GM21737 (cell line): Measurements from ENCODE around the gene DNAJB6.

Experiments used
- ATAC-seq: cut with Tn5 transposase; IDR thresholded peaks from one replicate; pipeline ENCODE4 v1.9.1; 2021; ENCODE audit warnings: mild to moderate bottlenecking, moderate library complexity; ENCODE audit not compliant: unreplicated experiment

The DNAJB6 gene

DNA sequence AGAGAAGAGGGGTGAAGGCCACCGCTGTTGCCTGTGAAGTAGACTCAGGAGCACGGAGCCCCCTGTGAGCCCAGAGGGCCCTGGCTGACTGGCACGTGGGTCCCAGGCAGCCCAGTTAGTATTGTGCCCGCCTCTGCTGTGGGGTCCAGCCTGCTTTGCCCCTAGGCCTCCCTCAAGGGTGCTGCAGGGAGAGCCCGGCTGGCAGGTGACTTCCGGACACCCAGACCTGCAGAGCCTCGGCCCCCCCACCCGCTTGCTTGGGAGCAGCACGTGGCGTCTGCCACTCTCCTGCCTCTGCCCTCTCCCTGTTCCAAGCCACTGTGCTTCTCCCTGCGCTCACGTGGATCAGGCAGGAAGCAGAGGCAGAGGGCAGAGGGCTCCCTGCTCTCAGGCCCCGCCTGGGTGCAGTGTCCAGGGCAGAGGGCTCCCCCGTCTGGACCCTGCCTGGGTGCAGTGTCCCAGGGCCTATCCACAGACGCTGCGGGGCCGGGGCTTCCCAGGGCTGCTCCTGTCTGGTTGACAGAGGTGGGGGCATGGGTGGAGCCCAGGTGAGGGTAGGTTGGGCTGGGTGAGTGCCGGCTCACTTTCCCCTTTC is 88.4 kb downstream of the DNAJB6 start:
- ATAC-seq: no peak

DNA sequence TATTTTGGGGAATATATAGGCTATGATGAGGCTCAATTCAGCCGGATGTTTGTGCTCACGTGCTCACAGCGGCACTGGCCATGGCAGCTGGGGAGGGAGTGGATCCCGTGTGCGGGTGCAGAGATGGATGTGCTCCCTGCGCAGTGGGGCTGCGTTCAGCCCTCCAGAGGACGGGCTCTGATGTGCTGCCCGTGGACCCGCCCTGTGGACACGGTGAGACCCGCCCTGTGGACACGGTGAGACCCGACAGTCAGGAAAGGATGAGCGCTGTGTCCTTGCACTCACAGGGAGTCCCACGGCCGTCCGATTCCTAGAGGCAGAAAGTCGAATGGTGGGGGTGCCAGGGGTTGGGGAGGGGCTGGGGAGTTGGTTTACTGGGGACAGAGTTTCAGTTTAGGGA is 89.0 kb downstream of the DNAJB6 start:
- ATAC-seq: no peak

DNA sequence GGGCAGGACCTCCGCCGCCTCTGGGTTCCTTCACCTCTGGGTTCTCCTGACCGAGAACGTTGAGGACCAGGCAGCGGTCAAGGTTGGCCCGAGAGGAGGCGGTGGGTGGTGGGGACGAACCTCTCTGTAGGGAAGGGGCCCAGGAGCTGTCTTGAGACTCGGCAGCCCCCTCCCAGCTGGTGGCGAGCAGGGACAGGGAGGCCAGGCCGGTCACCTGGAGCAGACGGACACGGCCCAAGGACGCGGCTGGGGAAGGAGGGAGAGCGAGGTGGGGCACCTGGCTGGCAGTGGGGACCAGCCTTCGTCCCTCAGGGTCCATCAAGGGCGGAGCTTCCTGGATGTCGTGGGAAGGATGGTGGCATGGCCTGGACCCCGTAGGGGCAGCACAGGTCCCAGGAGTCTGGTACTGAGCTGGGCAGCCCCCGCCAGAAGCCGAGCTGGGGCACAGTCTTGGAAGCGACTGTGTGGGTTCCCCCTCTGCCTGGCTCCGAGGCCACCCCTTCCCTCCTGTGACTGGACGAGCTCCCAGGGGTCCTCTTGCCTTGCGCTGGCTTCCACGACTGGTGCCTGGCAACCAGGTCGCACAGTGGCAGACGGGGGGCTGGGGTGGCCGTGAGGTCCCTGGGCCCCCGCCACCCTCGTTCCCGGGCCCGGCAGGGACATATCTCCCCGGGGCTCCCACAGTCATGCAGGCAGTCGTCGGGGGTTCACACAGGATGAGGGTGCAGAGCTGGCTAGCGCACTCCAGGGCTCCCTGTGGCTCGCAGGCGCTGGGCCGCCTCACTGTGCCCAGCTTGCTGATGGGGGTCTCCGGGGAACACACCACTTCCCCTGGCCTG is 89.9 kb downstream of the DNAJB6 start:
- no peak for ATAC-seq

DNA sequence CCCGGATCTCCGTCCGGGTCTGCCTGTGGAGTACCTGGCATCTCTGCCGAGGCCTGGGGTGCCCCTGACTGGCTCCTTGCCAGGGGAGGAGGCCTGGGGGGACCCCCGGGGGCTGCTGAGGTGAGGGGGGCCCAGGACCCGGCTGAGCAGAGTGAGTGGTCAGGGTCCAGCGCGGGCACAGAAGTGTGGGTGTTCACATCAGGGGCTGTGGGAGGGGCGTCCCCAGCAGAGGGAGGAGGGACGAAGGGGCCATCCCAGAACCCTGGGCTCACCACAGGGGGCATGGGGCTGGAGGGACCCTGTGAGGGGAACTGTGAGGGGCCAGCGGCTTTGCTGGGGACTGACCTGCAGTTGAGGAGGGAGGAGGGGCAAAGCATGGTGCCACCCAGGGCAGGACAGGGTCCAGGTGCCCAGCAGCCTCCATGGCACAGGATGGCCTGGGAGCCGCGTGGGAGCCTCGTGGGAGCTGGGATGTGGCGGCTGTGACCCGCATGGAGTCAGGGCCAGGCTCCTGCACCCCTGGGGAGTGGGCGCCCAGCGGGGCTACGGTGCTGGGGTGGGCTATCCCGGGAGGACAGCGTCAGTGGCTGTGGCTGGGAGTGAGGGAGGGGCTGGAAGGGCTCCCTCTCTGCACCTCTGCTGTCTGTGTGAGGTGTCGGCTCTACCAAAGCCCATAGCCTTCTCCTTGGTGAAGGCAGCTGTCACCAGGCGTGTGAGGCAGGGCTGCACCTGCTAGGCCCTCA is 91.2 kb downstream of the DNAJB6 start:
- no peak for ATAC-seq

DNA sequence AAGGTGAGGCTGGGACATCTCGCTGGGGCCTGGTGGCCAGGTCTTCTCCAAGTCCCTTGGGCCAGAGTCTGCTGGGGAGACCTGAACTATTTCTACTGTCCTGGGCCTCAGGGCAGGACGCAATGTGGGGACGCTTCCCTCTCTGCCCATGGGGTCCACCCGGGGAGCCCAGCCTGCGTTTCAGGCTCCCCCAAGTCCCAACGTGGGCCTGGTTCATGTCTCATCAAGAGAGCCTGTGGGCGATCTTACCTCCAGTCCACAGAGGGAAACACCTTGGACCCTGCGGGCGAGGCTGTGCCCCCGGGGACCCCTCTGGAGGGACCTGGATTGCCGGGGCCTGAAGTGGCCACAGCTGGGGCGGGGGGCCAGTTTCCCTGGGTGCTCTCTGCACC is 91.7 kb downstream of the DNAJB6 start:
- ATAC-seq: no peak

DNA sequence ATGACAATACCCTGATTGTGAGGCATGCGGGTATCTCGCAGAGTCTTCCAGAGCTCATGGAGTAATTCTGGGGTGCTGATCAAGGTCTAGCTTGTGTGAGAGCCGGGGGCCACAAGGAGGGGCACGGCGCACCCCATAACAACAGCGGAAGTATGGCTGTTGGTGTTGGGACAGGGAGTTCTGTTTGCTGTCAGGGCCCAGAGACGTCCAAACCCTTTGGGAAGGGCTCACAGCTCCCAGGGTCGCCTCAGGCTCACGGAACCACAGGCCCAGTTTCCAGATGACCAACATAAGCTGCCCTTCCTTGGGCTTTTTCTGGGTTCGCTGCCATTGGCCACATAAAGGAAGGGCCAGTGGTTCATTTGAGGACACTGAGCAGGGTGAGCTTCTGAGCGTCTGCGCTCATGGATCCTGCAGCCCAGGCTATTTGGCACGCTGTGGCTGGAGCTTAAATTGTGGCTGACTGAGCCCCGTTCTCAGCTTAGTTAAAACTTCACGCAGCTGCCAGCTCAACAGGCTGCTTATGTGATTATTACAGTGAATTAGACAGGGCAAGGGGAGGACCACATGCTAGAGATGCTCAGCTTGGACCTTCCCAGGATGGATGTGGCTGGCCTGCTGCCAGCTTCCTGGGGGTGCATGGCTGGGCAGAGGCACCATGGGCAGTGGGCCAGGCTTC is 92.3 kb downstream of the DNAJB6 start:
- no peak for ATAC-seq

DNA sequence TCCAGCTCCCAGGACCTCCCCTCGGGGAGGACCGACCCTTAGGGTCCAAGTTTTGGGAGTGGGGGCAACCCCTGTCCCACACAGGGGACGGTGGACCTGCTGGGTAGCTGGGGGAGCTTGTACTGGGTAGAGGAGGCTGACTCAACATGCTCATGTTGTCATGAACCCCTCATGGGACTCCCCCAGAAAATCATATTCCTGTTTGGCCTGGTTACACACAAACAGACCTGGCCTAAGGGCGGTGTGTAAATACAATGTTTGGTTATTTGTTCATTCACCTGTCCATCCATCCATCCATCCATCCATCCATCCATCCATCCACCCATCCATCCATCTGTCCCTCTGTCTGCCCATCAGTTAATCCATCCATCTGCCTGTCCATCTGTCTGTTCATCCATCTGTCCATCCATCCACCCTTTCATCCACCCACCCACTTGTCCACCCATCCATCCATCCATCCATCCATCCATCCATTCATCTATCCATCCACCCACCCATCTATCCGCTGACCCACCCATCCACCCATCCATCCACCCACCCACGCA is 92.9 kb downstream of the DNAJB6 start:
- ATAC-seq: no peak

DNA sequence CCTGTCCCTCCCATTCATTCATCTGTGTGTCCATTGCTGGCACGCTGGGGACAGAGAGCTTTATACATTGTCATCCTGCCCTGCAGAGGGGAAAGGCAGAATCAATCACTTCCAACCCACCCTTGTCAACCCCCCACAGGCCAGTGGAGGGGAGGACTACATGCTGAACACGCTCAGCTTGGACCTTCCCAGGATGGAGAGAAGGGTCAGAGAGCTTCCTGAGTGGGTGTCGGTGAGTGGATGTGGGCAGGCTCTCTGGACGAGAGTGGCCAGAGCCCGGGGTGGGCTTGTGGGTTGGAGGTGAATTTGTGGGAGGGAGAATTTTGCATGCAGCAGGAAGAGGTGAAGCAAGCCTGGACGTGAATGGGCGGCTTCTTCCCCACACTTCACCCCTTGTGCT is 93.9 kb downstream of the DNAJB6 start:
- ATAC-seq: no peak

DNA sequence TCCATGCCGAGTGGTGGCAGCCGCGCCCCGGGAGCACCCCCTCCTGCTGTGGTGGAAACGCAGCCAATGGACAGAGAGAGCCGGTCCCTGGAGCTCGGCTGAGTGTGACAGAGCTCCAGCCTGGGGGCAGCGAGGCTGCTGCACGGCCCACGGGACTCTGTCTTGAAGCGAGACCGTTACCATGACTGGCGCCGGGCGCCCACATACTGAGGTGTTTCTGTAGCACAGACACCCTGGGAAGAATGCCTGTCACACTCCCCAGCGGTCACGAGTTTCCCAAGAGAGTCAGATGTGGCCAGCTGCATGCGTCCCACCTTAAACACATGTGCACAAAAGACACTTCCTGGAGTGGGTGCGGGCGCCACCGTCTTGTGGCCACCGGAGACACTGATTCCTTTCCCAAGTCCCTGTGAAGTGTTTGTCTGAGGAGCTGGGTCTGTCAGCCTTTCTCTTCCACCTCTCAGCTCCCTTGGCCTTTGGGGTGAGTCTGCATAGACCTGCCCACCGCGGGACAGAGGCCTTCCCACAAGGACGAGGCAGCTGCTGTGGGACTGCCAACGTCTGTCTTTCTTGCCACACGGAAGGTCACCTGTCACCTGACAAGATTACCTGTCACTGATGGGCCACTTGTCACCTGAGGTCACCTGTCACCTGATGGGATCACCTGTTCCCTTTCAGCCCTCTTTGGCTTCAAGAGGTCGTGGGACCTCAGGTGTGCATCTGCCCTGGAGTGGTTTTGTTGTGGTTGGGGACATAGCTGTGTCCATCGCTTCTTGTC is 94.6 kb downstream of the DNAJB6 start:
- no peak for ATAC-seq

DNA sequence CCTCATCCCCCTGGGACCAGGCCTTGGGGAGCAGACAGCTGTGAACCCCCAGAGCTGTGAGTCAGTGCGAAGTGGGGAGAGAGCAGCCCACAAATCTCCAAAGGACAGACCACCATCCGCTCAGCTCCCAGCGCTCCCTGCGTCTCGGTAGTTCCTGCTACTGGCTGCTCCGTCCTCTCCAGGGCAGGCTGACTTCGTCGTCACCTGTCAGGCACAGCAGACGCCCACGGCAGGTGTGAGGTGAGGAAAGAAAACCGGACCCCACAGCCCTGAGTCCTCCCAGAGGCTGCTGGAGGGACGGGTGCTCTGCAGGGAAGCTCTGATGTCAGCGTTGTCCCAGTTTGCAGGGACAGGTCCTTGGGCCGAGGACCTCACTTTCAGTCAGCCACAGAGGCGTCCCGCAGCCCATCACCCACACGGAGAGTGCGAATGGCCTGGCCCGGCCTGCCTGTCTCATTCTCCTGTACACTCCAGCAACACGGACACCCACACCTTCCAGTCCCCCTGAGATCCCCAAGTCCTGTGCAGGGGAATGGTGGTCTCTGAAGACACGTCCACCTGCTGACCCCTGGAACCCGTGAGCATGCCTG is 95.2 kb downstream of the DNAJB6 start:
- no peak for ATAC-seq

DNA sequence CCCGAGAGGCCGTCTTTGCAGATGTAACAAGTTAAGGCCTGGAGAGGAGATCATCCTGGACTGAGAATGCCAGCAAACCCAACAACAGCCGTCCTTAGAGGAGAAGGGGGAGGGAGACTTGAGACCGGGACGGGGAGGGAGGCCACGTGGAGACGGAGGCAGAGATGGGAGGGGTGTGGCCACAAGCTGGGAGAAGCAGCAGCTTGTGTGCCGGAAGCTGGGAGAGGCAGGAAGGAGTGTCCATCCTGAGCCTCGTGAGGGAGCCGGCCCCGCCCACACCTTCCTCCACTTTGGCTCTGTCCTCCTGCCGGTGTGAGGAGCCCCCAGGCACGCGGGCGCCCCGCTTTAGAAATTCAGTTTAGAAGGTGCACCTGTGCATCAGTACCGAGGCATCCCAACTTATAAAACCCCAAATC is 95.7 kb downstream of the DNAJB6 start:
- no peak for ATAC-seq

DNA sequence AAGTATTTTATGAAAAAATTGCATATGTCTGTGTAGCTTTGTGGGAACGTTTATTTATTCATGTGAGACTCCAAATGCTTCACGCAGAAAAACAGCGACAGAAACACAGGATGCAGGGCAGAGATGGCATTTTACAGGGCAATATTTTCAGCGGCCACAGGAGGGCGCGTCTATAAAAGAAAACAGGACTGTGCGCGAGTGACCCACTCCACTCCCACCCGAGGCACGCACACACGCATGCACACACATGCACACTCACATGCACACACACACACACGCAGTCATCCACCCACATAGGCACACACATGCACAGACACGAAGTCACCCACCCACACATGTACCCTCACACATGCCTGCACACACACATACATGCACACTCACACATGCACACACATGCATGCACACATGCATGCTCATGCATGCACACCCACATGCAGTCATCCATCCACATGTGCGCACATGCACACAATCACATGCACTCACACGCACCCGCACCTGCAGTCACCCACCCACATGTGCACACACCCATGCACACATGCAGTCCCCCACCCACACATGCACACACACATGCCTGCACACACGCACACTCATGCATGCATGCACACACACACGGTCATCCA is 96.3 kb downstream of the DNAJB6 start:
- ATAC-seq: no peak

DNA sequence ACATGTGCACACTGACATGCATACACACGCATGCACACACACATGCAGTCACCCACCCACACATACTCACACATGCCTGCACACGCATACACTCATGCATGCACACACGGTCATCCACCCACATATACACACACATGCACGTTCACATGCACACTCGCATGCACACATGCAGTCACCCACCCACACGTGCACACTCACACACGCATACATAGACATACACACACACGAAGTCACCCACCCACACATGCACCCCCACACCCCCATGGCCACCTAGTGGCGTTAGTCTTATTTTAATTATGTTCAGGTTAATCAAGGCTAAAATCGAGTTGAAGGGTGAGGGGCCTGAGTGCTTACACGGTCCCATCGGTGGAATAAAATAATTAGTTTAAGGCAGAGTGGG is 96.8 kb downstream of the DNAJB6 start:
- ATAC-seq: no peak

DNA sequence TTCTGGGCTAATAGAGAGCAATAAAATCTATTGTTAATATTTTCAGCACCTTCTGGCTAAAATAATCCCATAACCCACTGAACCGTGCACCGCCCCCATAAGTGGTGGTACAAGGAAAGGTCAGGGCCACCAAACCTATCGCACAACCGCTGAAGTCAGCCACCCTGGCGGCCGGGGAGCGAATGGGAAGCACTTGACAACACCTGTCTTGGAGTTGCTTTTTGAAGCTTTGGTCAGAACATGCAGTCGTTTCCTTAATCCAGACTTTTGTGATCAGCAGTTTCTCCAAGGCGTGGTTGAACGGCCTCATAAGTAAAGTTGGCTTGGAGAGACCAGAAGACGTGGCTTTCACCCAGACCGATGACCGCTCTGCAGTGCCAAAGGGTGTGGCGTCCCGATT is 97.4 kb downstream of the DNAJB6 start:
- no peak for ATAC-seq

DNA sequence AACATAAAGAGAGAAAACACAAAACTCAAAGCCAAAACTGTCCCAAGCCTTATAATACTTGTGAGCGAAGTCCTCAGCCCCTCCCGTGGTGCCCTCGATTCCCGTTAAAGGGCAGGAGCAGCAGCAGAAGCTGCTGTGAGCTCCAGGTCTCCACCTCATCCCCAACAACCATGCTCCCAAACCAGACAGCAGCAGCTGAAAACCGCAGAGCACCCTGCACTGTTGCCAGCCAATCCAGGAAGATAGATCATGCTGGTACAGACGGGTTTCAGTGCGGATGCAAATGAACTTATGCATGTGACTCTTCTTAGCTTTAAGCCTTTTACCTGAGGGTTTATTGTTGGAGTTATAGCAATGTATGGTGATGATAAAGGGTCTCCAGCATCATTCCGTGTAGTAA is 97.9 kb downstream of the DNAJB6 start:
- ATAC-seq: no peak

DNA sequence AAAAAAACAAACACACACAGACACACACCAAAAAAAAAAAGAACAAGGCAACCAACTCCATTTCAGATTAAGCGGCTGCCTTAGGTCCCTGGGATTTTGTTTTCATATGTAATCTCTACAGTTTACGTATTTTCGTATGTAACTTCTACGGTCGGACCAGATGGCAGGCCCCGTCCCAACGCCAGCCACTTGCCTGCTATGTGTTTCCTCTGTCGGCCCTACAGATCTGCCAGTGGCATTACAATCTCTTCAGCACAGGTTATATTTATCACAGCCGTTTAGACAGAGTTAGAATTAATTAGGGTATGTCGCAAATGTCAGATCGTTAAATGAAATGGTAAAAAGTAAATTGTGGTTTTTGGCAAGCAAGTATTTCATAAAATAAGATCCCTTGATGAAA is 99.3 kb downstream of the DNAJB6 start:
- no peak for ATAC-seq

DNA sequence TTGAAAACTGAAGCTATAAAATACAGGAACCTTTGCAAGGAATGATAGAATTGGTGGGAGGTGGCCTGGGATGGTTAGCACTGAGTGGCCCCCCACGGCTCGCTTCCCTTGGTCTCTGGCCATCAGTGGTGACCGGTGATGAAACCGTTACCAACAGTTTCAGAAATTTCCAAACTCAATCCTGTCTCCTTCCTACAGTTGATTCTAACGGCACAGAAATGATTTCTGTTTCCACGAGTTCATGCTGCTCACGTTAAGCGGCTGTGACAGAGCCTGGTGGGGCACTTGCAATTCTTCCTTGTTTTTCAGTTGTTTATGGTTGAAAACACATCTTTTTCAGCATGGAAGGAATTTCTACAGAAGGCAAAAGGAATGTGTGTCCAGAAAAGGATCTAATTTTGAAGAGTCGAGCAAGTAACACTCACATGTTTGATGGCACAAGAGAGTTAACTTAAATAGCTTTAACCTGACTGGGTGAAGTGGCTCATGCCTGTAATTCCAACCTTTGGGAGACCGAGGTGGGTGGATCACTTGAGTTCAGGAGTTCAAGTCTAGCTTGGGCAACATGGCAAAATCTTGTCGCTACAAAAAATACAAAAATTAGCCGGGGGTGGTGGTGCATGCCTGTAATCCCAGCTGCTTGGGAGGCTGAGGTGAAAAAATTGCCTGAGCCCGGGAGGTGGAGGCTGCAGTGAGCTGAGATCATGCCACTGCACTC is 100.1 kb downstream of the DNAJB6 start:
- no peak for ATAC-seq

DNA sequence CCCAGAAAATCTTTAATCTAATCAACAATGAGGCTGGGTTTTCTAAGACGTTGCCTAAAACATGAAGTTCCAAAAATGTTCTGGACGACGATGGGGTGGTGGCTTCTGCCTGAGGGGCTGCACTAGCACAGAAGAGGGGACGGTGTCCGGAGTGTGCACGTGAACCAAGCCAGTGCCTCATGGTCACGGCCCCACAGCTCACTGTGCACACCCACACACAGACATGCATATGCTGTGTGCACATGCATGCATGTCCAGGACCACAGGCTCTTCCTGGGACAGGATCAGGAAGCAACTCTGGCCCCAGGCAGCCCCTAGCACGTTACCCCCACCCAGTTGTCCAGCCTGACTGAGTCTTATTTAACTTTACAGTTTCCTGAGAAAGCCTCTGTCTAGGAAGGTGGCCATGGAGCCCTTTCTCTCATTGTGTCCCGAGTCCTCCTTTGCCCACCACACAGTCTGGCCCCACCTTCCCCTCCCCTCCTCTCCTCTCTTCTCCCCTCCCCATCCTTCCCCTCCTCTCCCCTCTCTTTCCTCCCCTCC is 100.8 kb downstream of the DNAJB6 start:
- no peak for ATAC-seq
